ENCODE measurements around the gene RACK1.
A peak's percentile ranks its signal among the peaks of the same experiment; 100 is the strongest.

The RACK1 gene

DNA sequence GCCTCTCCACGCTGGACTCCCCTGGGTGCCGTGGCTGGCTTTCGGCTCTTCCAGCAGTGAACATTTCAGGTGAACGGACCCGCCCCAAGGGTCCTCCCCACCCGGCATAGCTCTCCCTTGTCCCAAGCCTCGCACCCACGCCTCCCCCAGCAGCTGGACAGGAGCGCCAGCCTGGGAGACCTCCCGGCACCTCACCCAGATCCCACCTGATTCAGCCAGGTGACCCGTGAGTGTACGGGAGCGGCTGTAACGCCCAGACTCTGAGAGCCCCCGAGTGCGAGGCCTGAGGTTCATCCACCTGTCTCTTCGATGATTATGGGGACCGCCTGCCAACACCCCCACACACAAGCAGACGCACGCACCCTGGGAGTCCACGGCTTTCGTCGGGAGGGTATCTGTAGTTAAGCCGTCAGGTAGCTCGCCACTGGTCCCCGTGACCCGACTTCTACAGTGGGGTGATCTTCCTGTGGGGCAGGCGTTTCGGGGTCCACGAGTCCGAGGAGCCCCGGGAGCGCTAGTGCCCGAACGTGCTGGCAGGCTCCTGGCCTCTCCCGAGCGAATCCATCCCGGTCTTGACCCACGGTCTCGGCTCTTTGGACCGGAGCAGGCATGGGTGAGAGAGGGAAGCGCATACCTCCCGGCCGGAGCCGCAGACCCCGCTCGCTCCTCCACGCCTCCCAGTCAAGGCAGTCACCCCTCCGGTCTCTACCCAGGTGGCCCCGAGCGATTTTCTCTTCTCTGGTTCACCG, 53.6 kb downstream of the RACK1 start:
- no peaks in the 10 kb centered on the region for H3K27me3 Mint-ChIP-seq
- H3K4me3 Mint-ChIP-seq, result peak overlapping the region; percentile 89
- peaks cover 65% of the 10 kb centered on the region for H3K4me1 Mint-ChIP-seq
- no peaks in the 10 kb centered on the region for H3K9me3 Mint-ChIP-seq
- H3K36me3 Mint-ChIP-seq, result peaks cover 6% of the 10 kb centered on the region
- peak overlapping the region; percentile 99 for H3K27ac Mint-ChIP-seq
- ATAC-seq, result peak; percentile 13

DNA sequence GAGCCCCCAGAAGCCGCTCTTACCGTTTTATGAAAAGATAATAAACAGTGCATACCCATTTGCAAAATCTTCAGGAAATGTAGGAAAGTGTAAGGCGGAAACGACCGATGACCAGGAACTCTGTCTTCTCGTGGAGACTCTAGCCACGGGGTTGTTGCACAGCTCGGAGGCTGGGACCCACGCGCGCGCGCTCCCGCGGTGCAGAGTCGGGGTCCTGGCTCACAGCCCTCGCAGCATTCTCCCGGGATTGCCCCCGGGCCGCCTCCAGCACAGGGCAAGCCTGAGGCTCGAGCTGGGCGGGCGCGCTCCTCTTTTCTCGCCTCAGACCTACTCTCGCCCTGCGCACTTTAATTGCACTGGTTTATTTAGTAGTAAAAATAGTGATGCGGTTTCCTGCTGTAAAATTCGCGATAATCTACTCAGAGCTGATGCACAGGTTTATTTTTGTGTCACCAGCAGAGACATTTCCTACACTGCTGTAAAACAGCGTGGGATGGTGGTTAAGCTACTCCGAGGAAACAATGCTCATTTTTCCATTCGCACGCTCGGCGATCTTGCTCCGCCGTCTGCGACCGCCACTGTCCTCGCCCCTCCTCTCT, 54.2 kb downstream of the RACK1 start:
- no peaks in the 10 kb centered on the region for H3K27me3 Mint-ChIP-seq
- peak; percentile 35 for ATAC-seq
- peaks cover 70% of the 10 kb centered on the region for H3K4me1 Mint-ChIP-seq
- peaks cover 6% of the 10 kb centered on the region for H3K36me3 Mint-ChIP-seq
- peak overlapping the region; percentile 99 for H3K27ac Mint-ChIP-seq
- H3K9me3 Mint-ChIP-seq, result no peaks in the 10 kb centered on the region
- peak overlapping the region; percentile 89 for H3K4me3 Mint-ChIP-seq

DNA sequence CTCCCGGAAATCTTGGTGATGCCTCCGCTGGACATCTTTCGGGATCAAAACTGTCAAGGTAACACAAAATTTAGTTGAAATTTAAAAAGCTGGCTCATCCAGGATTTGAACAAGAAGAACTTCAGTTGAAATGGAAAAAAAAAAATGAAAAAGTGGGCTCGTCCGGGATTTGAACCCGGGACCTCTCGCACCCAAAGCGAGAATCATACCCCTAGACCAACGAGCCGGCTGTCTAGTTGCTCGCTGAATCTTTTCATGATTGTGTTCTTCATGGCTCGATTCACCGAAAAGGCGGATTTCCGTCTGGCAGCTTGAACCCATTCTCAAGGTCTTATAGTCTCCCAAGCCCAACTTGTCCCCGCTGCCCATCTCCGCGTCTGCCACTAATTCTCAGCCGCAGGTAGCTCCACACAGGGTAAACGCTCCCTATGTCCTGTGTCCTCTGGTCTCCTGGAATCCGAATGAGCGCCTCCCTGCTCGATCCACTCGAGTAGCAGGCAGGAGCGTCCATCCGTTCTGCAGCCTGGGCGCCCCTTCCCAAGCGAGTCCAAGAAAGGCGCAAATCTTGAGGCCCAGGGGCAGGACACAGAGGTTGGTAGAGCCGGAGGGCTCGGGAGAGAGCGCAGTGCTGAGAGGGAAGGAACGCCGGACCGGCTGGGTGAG, 54.9 kb downstream of the RACK1 start:
- peak overlapping the region; percentile 99 for H3K27ac Mint-ChIP-seq
- H3K27me3 Mint-ChIP-seq, result no peaks in the 10 kb centered on the region
- ATAC-seq, result peak; percentile 18
- H3K4me1 Mint-ChIP-seq, result peaks cover 77% of the 10 kb centered on the region
- peak overlapping the region; percentile 89 for H3K4me3 Mint-ChIP-seq
- H3K9me3 Mint-ChIP-seq, result no peaks in the 10 kb centered on the region
- peaks cover 6% of the 10 kb centered on the region for H3K36me3 Mint-ChIP-seq

DNA sequence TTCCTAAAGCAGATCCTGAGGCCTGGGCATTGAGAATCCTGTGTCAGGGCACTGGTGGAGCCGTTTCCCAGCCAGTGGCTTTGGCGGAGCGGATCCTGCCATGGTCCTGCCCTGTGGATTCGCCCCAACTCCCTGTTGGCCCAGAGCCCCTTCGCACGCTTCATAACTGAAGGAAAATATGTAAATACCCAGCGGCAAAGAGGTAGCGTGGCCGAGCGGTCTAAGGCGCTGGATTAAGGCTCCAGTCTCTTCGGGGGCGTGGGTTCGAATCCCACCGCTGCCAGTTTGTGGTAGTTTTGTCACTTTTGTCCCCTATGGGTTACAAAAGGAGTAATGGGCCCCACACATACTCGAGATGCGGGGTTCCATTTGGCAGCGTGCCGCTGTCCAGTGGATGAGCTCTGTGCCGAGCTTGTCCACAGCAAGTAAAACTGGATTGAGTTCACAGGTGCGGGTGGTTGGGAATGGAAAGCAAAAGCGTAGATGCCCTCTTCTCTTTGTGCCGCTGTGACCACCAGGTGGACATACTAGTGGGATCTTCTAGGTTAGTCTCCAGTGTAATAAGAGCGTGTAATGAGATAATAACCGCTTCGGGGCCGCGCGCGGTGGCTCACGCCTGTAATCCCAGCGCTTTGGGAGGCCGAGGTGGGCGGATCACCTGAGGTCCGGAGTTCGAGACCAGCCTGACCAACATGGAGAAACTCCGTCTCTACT, 56.0 kb downstream of the RACK1 start:
- Mint-ChIP-seq H3K27me3 (no peaks in the 10 kb centered on the region), H3K27ac (peak overlapping the region; percentile 99), H3K4me3 (peak overlapping the region; percentile 89), H3K36me3 (peaks cover 6% of the 10 kb centered on the region), H3K9me3 (peaks cover 3% of the 10 kb centered on the region), H3K4me1 (peaks cover 78% of the 10 kb centered on the region)
- ATAC-seq, result no peak

DNA sequence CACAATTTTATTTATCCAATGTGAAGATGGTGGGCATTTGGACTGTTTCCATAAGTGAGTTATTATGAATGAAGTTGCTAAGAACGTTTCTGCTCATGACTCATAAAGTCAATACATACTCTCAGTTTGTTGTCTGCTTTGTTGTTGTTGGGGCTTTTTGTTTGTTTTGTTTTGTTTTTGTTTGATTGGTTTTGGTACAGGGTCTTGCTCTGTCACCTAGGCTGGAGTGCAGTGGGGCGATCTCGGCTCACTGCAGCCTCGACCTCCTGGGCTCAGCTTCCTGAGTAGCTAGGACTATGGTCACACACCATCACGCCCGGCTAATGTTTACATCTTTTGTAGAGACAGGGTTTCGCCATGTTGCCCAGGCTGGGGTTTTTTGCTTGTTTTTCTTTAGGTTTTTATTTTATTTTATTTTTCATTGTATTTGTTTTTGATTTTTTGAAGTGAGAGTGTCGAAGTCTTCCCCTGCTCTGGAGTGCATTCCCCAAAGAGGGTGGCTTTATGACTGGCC, 56.7 kb downstream of the RACK1 start:
- Mint-ChIP-seq H3K27me3 (no peaks in the 10 kb centered on the region), H3K4me3 (peak overlapping the region; percentile 89), H3K9me3 (peaks cover 3% of the 10 kb centered on the region), H3K27ac (peak overlapping the region; percentile 99), H3K4me1 (peaks cover 78% of the 10 kb centered on the region), H3K36me3 (peaks cover 6% of the 10 kb centered on the region)
- ATAC-seq, result no peak
